ENCODE results near the gene ERG28.

ERG28 gene

DNA sequence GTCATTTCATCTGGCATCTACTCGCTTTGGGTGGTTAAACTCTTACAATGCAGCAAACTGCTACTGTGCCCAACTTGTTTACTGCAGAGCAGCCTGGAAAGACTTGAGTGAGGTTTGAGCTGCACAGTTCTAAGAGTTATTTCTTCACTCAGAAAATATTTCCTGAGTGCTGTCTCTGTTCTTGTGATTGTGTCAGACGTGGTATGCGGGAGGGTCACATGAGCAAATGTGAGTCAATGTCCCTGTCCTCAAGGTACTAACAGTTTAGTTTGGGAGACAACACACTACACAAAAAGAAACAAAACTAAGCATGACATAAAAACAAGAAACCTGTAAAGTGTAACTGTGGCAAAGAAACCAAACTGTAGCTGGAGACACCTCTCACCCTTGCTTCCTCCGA, 49.8 kb downstream of the ERG28 start:
- no peak overlapping the region for H3K4me3 ChIP-seq (ENCODE audit: low read length)
- TF ChIP-seq, protein P1, sequence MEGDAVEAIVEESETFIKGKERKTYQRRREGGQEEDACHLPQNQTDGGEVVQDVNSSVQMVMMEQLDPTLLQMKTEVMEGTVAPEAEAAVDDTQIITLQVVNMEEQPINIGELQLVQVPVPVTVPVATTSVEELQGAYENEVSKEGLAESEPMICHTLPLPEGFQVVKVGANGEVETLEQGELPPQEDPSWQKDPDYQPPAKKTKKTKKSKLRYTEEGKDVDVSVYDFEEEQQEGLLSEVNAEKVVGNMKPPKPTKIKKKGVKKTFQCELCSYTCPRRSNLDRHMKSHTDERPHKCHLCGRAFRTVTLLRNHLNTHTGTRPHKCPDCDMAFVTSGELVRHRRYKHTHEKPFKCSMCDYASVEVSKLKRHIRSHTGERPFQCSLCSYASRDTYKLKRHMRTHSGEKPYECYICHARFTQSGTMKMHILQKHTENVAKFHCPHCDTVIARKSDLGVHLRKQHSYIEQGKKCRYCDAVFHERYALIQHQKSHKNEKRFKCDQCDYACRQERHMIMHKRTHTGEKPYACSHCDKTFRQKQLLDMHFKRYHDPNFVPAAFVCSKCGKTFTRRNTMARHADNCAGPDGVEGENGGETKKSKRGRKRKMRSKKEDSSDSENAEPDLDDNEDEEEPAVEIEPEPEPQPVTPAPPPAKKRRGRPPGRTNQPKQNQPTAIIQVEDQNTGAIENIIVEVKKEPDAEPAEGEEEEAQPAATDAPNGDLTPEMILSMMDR (conservative IDR thresholded peaks at IDR 0.05; ENCODE audit: low read depth, low read length): no peak
- no peak for DNase-seq (ENCODE audit: low read depth)

DNA sequence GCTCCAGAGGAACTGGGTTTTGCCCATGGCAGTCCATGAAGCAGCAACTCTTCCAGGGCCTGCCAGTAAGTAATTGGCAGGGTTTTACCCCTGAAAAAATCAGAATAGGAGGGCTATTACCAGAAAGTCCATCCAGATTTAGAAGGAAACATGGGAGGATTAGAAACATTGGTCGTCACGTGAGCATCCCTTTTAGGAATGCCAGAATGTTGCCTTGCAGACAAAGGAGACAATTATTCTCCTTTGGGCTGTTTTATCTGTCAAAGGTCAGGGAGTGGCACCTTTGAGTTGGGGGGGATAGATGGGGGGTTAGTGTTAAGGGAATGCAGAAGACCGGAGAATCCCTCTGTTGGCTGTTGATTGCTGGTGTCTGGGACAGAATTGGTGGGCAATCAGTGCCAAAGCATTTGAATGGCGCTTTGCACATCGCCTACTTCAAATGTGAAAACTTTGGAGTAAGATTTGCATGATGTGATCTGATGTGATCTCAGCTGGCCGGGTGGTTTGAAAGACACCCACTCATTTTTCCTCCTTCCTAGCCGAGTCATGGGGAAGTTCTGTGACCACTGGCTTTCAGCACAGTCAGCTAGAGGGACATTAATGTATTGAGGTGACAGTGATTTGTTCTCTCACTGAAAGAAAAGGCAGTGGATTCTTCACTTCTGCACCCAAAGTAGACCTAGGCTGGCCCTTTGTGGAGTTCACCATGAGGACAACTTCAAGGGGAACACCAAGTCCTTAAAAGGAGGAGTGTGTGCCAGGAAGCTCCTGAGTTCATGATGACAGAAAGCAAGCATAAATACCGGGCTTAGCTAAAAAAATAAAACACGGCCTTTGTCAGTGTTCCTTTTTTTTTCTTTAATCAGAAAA, 50.8 kb downstream of the ERG28 start:
- TF ChIP-seq, protein P1 (conservative IDR thresholded peaks at IDR 0.05; ENCODE audit: low read depth, low read length): no peak
- no peak for DNase-seq (ENCODE audit: low read depth)
- H3K4me3 ChIP-seq (ENCODE audit: low read length): no peak overlapping the region

DNA sequence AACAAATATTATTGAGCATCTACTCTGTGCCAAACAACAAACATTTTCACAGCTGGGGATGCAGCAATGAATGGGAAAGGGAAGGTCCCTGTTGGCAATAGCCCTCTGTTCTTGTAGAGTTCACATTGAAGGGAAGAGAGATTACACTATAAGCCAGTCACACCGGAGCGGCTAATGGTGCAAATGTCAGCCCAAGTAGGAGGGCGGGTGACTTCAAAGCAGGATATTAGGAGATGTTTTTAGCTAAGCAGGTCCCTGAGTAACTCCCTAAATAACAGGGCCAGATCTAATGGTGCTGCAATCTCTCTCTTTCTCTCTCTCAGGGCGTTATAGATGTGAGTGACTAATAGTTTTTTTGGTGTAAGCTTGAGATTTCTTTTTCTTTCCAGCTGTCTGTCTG, 51.6 kb downstream of the ERG28 start:
- TF ChIP-seq, protein P1 (conservative IDR thresholded peaks at IDR 0.05; ENCODE audit: low read depth, low read length): no peak
- no peak overlapping the region for H3K4me3 ChIP-seq (ENCODE audit: low read length)
- no peak for DNase-seq (ENCODE audit: low read depth)

DNA sequence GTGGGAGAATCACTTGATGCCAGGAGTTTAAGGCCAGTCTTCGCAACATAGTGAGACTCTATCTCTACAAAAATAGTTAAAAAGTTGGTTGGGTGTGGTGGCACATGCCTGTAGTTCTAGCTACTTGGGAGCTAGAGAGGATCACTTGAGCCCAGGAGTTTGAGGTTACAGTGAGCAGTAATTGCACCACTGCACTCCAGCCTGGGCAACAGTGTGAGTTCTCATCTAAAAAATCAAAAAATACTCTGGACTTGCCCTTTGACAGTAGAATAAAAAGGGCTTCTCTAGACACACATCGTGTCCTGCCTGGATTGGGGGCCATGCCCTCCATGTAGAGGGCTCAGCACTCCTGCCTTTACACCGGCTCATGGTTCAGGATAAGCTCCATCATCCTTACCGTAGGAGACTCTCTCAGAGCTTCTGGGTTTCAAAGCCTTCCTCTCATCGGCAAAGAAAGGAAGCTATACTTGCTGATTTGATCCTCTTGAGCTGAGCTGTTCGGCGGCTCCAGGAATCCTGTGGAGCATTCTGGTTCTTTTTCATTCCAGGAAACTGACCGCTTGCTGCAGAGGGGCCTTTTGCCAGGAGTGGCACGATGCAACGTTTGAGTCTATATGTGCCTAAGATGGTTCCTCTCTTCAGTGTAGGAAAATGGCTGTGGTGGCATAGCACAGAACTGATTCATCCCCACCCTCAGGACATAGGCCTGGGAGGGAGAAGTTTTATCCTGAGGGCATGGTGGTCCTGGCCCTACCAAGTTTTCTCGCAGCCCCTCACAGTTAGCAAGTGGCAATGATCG, 52.6 kb downstream of the ERG28 start:
- H3K4me3 ChIP-seq (ENCODE audit: low read length): no peak overlapping the region
- no peak for DNase-seq (ENCODE audit: low read depth)
- TF ChIP-seq, protein P1 (conservative IDR thresholded peaks at IDR 0.05; ENCODE audit: low read depth, low read length): no peak

DNA sequence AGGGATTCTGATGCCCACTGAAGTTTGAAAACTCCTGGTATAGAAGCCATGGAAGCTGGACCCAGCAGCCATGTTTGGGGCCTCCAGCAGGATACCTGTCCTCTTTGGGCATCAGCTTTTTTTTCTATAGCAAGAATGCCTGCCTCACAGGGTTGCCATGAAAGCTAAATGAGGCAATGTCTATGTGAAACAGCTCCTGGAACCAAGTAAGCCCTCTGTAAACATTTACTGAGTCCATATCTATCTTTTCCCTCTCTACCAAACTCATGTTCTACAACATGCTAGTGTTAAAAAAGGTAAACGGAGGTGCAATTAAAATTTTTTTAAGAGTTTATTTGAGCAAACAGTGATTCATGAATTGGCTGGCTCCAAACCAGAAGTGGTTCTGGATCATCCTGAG, 53.6 kb downstream of the ERG28 start:
- no peak for DNase-seq (ENCODE audit: low read depth)
- TF ChIP-seq, protein P1 (conservative IDR thresholded peaks at IDR 0.05; ENCODE audit: low read depth, low read length): no peak
- no peak overlapping the region for H3K4me3 ChIP-seq (ENCODE audit: low read length)

DNA sequence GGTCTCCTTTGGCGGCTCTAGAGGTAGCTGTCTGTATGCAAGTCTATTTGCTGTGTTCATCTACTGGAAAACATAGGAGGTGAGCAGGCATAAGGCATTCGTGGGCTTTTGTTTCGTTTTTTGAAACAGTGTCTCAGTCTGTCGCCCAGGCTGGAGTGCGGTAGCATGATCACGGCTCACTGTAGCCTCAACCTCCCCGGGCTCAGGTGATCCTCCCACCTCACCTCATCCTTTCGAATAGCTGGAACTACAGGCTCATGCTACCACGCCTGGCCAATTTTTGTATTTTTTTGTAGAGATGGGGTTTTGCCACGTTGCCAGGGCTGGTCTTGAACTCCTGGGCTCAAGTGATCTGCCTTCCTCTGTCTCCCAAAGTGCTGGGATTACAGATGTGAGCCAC, 54.8 kb downstream of the ERG28 start:
- no peak overlapping the region for H3K4me3 ChIP-seq (ENCODE audit: low read length)
- TF ChIP-seq, protein P1 (conservative IDR thresholded peaks at IDR 0.05; ENCODE audit: low read depth, low read length): no peak
- no peak for DNase-seq (ENCODE audit: low read depth)

All from retinal pigment epithelial cell (primary cell).